ENCODE measurements around the gene NDUFAF5.

NDUFAF5 gene

DNA sequence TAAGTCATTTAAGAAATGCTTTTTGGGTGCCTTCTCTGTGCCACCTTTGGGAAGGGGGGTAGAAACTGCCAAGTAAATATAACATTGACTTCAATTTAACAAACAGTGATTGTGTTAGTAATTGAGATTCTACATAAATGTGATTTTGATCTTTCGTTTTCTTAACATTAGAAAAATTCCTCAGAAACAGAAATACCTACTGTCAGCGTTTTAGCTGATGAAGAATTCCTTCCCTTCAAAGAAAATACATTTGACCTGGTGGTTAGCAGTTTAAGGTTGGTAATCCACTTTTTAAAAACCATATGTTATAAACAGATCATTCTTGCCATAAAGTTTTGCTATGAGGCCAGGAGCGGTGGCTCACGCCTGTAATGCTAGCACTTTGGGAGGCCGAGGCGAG is 9.8 kb downstream of the NDUFAF5 start:
- Histone ChIP-seq H3K4me1 (ENCODE audit: control insufficient read depth, insufficient read depth, low read length) (no peaks in the 10 kb centered on the region), H3K4me3 (ENCODE audit: insufficient read depth, low read depth, low read length) (no peak overlapping the region), H3K27me3 (ENCODE audit: control insufficient read depth, insufficient read depth, low read length, poor library complexity, severe bottlenecking) (no peaks in the 10 kb centered on the region), H3K36me3 (ENCODE audit: control insufficient read depth, insufficient read depth, low read length) (peaks cover 44% of the 10 kb centered on the region), H3K9me3 (ENCODE audit: control insufficient read depth, low read length) (no peaks in the 10 kb centered on the region), H3K27ac (ENCODE audit: insufficient read depth, low read depth, low read length, poor library complexity, severe bottlenecking) (no peak overlapping the region)
- 96 to 98% methylated on average over 4 to 6 of the region's 6 CpGs for WGBS, 2 experiments

DNA sequence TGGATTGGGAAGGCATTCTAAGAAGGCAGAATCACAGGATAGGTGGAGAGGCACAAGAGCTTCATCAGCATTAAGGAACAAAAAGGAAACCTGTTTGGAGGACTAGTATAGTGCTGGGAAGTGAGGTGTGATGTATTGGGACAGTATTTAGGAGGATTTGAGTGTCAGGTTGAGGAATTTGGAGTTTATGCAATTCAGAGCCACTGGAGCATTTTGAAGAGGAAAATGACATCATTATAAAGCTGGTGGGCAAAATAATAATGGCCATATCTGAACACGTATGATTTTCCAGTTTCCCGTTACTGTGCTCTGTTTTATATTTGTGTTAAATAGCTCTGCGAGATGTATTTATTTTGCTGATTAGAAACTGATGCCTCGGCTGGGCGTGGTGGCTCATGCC is 14.2 kb downstream of the NDUFAF5 start:
- no peaks in the 10 kb centered on the region for H3K27me3 ChIP-seq (ENCODE audit: control insufficient read depth, insufficient read depth, low read length, poor library complexity, severe bottlenecking)
- H3K4me3 ChIP-seq (ENCODE audit: insufficient read depth, low read depth, low read length) = no peak overlapping the region
- 89 to 90% methylated on average over 5 of the region's 5 CpGs for WGBS, 2 experiments
- H3K9me3 ChIP-seq (ENCODE audit: control insufficient read depth, low read length) = no peaks in the 10 kb centered on the region
- peaks cover 27% of the 10 kb centered on the region for H3K36me3 ChIP-seq (ENCODE audit: control insufficient read depth, insufficient read depth, low read length)
- H3K4me1 ChIP-seq (ENCODE audit: control insufficient read depth, insufficient read depth, low read length) = no peaks in the 10 kb centered on the region
- no peak overlapping the region for H3K27ac ChIP-seq (ENCODE audit: insufficient read depth, low read depth, low read length, poor library complexity, severe bottlenecking)

DNA sequence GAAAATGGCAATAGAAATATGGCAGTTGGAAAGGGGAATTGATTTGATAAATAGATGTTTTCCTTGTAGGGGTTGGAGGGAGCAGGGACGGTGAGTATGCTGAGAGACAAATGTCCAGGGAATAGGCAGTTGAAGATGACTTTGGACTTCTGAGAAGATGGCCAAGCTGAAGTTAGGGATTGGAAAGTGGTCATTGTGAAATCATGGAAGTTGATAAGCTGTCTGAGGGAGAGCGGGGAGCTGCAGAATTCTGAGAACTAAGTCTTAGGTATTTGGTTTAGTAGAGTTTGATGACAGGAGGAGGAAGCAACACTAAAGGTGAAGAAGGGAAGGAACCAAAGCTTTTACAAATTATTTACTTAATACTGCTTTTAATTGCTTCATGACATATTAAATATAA is 15.1 kb downstream of the NDUFAF5 start:
- no peaks in the 10 kb centered on the region for H3K9me3 ChIP-seq (ENCODE audit: control insufficient read depth, low read length)
- peaks cover 21% of the 10 kb centered on the region for H3K36me3 ChIP-seq (ENCODE audit: control insufficient read depth, insufficient read depth, low read length)
- WGBS, 2 experiments = 90 to 100% methylated on average over 2 of the region's 2 CpGs
- H3K27ac ChIP-seq (ENCODE audit: insufficient read depth, low read depth, low read length, poor library complexity, severe bottlenecking) = no peak overlapping the region
- H3K4me3 ChIP-seq (ENCODE audit: insufficient read depth, low read depth, low read length) = no peak overlapping the region
- H3K4me1 ChIP-seq (ENCODE audit: control insufficient read depth, insufficient read depth, low read length) = no peaks in the 10 kb centered on the region
- H3K27me3 ChIP-seq (ENCODE audit: control insufficient read depth, insufficient read depth, low read length, poor library complexity, severe bottlenecking) = no peaks in the 10 kb centered on the region

DNA sequence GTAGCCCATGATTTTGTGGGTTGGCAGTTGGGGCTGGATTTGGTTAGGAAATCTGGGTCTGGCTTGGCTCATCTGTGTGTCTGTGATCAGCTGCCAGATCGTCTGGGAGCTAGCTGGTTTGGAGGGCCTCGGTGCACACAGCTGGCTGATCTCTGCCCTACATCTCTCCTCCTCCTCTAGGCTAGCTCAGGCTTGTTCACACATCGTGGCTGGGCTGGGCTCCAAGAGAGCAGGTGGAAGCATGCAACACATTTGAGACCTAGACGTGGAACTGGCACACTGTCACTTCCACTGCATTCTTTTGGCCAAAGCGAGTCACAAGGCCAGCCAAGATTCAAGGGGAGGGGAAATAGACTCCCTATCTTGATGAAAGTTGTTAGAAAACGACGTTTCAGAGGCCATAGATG is 15.9 kb downstream of the NDUFAF5 start:
- H3K27ac ChIP-seq (ENCODE audit: insufficient read depth, low read depth, low read length, poor library complexity, severe bottlenecking) = no peak overlapping the region
- WGBS, 2 experiments = 93 to 94% methylated on average over 7 of the region's 7 CpGs
- no peaks in the 10 kb centered on the region for H3K9me3 ChIP-seq (ENCODE audit: control insufficient read depth, low read length)
- H3K27me3 ChIP-seq (ENCODE audit: control insufficient read depth, insufficient read depth, low read length, poor library complexity, severe bottlenecking) = no peaks in the 10 kb centered on the region
- H3K36me3 ChIP-seq (ENCODE audit: control insufficient read depth, insufficient read depth, low read length) = peaks cover 14% of the 10 kb centered on the region
- H3K4me1 ChIP-seq (ENCODE audit: control insufficient read depth, insufficient read depth, low read length) = no peaks in the 10 kb centered on the region
- no peak overlapping the region for H3K4me3 ChIP-seq (ENCODE audit: insufficient read depth, low read depth, low read length)

DNA sequence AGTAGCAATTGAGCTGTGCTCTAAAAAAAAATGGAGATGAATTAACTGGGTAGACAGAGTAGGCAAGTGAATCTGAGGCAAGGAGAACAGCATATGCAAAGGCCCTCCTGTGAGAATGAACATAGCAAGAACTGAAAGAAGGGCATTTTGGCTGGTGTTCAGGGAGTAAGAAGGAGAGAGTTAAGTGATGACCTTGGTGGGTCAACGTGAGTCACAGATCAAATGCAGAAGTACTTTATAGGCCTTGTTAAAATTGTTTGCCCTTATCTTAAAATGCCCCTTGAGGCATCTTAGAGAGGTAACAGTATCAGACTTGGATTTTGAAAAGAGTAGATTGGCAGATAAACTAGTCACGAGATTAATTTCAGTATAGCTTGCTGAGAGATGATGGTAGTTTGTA is 24.5 kb downstream of the NDUFAF5 start:
- 89 to 92% methylated on average over 2 of the region's 2 CpGs for WGBS, 2 experiments
- H3K4me1 ChIP-seq (ENCODE audit: control insufficient read depth, insufficient read depth, low read length) = no peaks in the 10 kb centered on the region
- no peak overlapping the region for H3K4me3 ChIP-seq (ENCODE audit: insufficient read depth, low read depth, low read length)
- no peaks in the 10 kb centered on the region for H3K9me3 ChIP-seq (ENCODE audit: control insufficient read depth, low read length)
- peaks cover 7% of the 10 kb centered on the region for H3K36me3 ChIP-seq (ENCODE audit: control insufficient read depth, insufficient read depth, low read length)
- no peak overlapping the region for H3K27ac ChIP-seq (ENCODE audit: insufficient read depth, low read depth, low read length, poor library complexity, severe bottlenecking)
- no peaks in the 10 kb centered on the region for H3K27me3 ChIP-seq (ENCODE audit: control insufficient read depth, insufficient read depth, low read length, poor library complexity, severe bottlenecking)

DNA sequence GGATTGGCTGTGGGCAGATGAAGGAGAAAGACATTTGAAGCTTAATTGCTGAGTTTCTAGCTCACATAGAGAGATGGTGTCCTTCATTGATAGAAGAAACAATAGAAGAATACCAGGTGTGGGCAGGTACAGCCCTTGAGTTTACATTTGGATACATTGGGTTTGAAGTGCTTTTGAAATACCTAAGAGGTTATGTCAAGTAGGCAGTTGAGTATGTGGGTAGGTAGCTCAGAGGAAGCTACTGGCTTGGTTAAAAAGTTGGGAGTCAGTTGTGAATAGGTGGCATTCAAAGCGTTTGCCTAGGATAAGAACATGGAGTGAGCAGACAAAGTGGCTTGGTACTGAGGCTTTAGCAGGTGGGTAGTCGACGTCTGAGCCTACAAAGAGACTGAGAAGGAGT is 25.0 kb downstream of the NDUFAF5 start:
- peaks cover 9% of the 10 kb centered on the region for H3K36me3 ChIP-seq (ENCODE audit: control insufficient read depth, insufficient read depth, low read length)
- H3K4me1 ChIP-seq (ENCODE audit: control insufficient read depth, insufficient read depth, low read length) = no peaks in the 10 kb centered on the region
- WGBS, 2 experiments = 95 to 96% methylated on average over 3 of the region's 3 CpGs
- H3K9me3 ChIP-seq (ENCODE audit: control insufficient read depth, low read length) = no peaks in the 10 kb centered on the region
- no peak overlapping the region for H3K4me3 ChIP-seq (ENCODE audit: insufficient read depth, low read depth, low read length)
- H3K27me3 ChIP-seq (ENCODE audit: control insufficient read depth, insufficient read depth, low read length, poor library complexity, severe bottlenecking) = no peaks in the 10 kb centered on the region
- H3K27ac ChIP-seq (ENCODE audit: insufficient read depth, low read depth, low read length, poor library complexity, severe bottlenecking) = no peak overlapping the region

DNA sequence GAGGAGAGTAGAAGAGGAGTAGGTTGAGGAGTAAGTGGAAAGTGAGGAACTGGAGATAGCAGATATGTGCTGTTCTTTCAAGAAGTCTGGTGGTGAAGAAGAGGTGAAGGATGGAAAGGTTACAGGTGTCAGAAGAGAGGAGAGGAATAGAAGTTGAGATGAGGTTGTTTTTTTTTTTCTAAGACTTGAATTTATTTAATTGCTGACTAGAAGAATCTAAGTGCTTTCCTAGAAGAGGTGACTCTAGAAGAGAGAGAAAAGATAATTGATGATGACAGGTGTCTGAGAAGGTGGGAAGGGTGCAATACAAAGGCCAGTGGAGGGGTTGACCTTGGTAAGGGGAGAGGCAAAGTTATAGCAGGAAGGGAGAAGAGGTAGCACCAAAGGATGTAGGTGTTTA is 25.6 kb downstream of the NDUFAF5 start:
- no peak overlapping the region for H3K27ac ChIP-seq (ENCODE audit: insufficient read depth, low read depth, low read length, poor library complexity, severe bottlenecking)
- H3K27me3 ChIP-seq (ENCODE audit: control insufficient read depth, insufficient read depth, low read length, poor library complexity, severe bottlenecking) = no peaks in the 10 kb centered on the region
- no peaks in the 10 kb centered on the region for H3K9me3 ChIP-seq (ENCODE audit: control insufficient read depth, low read length)
- no peak overlapping the region for H3K4me3 ChIP-seq (ENCODE audit: insufficient read depth, low read depth, low read length)
- H3K36me3 ChIP-seq (ENCODE audit: control insufficient read depth, insufficient read depth, low read length) = peaks cover 14% of the 10 kb centered on the region
- H3K4me1 ChIP-seq (ENCODE audit: control insufficient read depth, insufficient read depth, low read length) = no peaks in the 10 kb centered on the region

DNA sequence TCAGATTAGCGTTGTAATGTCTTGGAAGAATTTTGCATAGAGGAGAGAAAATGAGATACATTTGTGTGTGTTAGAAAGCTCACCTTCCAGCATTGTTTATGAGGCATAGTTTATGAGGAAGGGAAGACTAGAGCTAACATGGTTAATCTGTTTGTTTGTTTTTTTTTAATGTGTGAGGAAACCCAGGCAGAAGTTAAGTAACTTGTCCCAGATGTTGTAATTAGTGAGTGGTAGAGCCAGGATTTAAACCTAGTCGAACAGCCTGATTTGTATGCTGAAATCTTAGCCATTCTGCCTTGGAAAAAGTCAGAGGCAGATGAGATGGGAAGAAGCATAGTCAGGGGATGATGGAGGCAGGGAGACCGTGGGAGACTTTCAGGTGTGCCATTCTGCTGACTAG is 29.1 kb downstream of the NDUFAF5 start:
- Histone ChIP-seq H3K4me1 (ENCODE audit: control insufficient read depth, insufficient read depth, low read length) (no peaks in the 10 kb centered on the region), H3K27ac (ENCODE audit: insufficient read depth, low read depth, low read length, poor library complexity, severe bottlenecking) (no peak overlapping the region), H3K4me3 (ENCODE audit: insufficient read depth, low read depth, low read length) (no peak overlapping the region), H3K27me3 (ENCODE audit: control insufficient read depth, insufficient read depth, low read length, poor library complexity, severe bottlenecking) (no peaks in the 10 kb centered on the region), H3K9me3 (ENCODE audit: control insufficient read depth, low read length) (no peaks in the 10 kb centered on the region), H3K36me3 (ENCODE audit: control insufficient read depth, insufficient read depth, low read length) (peaks cover 28% of the 10 kb centered on the region)
- 75 to 81% methylated on average over 3 of the region's 3 CpGs for whole genome bisulfite sequencing, 2 experiments

DNA sequence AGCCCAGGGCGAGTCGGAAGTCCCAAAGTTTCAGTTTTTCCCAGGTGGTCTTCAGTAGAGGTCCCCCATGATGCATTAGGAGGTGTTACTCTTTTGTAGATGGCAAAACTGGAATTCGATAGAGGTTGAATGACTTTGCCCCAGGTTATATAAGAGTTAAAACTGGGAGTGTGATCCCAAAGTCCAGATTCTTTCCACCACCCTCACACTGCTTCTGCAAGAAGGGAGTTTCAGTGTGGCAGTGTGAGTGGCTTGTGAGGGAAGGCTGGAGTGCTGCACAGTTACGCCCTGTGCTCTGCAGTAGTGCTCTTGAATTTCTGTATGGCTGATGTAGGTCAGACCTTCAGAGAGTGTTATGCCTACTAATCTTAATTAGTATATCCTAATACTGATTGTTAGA is 29.8 kb downstream of the NDUFAF5 start:
- Histone ChIP-seq H3K27me3 (ENCODE audit: control insufficient read depth, insufficient read depth, low read length, poor library complexity, severe bottlenecking) (no peaks in the 10 kb centered on the region), H3K27ac (ENCODE audit: insufficient read depth, low read depth, low read length, poor library complexity, severe bottlenecking) (no peak overlapping the region), H3K4me1 (ENCODE audit: control insufficient read depth, insufficient read depth, low read length) (no peaks in the 10 kb centered on the region), H3K9me3 (ENCODE audit: control insufficient read depth, low read length) (no peaks in the 10 kb centered on the region), H3K4me3 (ENCODE audit: insufficient read depth, low read depth, low read length) (no peak overlapping the region), H3K36me3 (ENCODE audit: control insufficient read depth, insufficient read depth, low read length) (peaks cover 28% of the 10 kb centered on the region)
- WGBS, 2 experiments = 96 to 100% methylated on average over 4 of the region's 4 CpGs

DNA sequence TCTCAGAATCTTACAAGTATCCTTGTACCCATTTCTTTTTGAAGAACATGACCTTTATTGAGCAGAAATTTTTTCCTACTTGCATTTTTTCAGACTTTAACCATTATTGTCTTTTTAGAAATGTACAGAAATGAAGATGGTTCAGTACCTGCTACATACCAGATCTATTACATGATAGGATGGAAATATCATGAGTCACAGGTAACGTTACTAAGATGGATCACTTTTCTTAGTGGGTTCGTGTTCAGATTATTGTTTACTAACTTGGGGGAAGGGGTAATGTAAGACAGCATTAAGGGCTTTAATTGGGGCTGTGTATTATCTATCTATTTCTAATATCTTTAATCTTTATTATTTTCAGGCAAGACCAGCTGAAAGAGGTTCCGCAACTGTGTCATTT is 31.9 kb downstream of the NDUFAF5 start:
- Histone ChIP-seq H3K36me3 (ENCODE audit: control insufficient read depth, insufficient read depth, low read length) (peaks cover 21% of the 10 kb centered on the region), H3K9me3 (ENCODE audit: control insufficient read depth, low read length) (no peaks in the 10 kb centered on the region), H3K4me3 (ENCODE audit: insufficient read depth, low read depth, low read length) (no peak overlapping the region), H3K4me1 (ENCODE audit: control insufficient read depth, insufficient read depth, low read length) (no peaks in the 10 kb centered on the region), H3K27me3 (ENCODE audit: control insufficient read depth, insufficient read depth, low read length, poor library complexity, severe bottlenecking) (no peaks in the 10 kb centered on the region), H3K27ac (ENCODE audit: insufficient read depth, low read depth, low read length, poor library complexity, severe bottlenecking) (no peak overlapping the region)
- WGBS, 2 experiments = 97 to 100% methylated on average over 2 to 3 of the region's 3 CpGs

DNA sequence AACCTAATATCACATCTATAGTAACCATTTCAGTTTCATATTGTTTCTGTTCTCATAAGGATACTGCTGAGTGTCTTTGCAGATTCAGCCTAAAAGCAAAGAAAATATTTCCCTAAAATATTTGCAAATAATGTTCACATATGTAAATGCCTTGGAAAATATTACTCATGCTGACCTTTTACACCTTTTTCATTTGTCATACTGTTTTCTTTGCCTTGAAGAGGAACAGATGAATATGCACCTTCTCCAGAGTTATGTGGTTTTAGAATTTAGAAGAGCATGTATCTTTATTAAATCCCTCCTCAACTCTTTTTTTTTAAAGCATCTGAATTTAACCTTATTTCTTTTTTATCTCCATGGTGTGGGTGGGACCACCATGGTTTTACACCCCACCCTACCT is 32.5 kb downstream of the NDUFAF5 start:
- Histone ChIP-seq H3K27ac (ENCODE audit: insufficient read depth, low read depth, low read length, poor library complexity, severe bottlenecking) (no peak overlapping the region), H3K36me3 (ENCODE audit: control insufficient read depth, insufficient read depth, low read length) (peaks cover 21% of the 10 kb centered on the region), H3K27me3 (ENCODE audit: control insufficient read depth, insufficient read depth, low read length, poor library complexity, severe bottlenecking) (no peaks in the 10 kb centered on the region), H3K4me3 (ENCODE audit: insufficient read depth, low read depth, low read length) (no peak overlapping the region), H3K9me3 (ENCODE audit: control insufficient read depth, low read length) (no peaks in the 10 kb centered on the region), H3K4me1 (ENCODE audit: control insufficient read depth, insufficient read depth, low read length) (no peaks in the 10 kb centered on the region)
